Sigmoid colon (tissue), 7 donors: ENCODE data around the gene PLTP. TPM values are rescaled to one million over a fixed set of nuclear protein-coding genes. Genes with fewer than 3 reads are reported as not detected.
A peak's percentile ranks its signal among the peaks of the same experiment; 100 is the strongest.

Experiments
- DNase-seq: peaks from one replicate; pipeline ENCODE4 v3.0.0-alpha.2; 2019
- H3K27ac ChIP-seq, 4 donors: fragments of 200-600 bp; sonication (generic); one replicate each; pipeline ENCODE4 v1.5.1; 2016 to 2019; ENCODE audit warnings: mild to moderate bottlenecking in 1 of 4
- H3K27me3 ChIP-seq, 3 donors: fragments of 200-600 bp; sonication (generic); one replicate each; pipeline ENCODE4 v1.5.1; 2019; ENCODE audit warnings: mild to moderate bottlenecking in 1 of 3
- H3K36me3 ChIP-seq, 4 donors: fragments of 200-600 bp; sonication (generic); one replicate each; pipeline ENCODE4 v1.5.1; 2016 to 2019
- H3K4me1 ChIP-seq, 4 donors: fragments of 200-600 bp; sonication (generic); one replicate each; pipeline ENCODE4 v1.5.1; 2017 to 2019
- H3K4me3 ChIP-seq, 4 donors: fragments of 200-600 bp; sonication (generic); one replicate each; pipeline ENCODE4 v1.5.1; 2017 to 2019; ENCODE audit warnings: mild to moderate bottlenecking in 2 of 4, moderate library complexity in 1 of 4
- H3K9me3 ChIP-seq, 4 donors: fragments of 200-600 bp in 3 of 4; sonication (generic) in 3 of 4; one replicate each; pipeline versions ENCODE4 v1.5.1 to v1.6.1; 2013 to 2019
- EP300 ChIP-seq, 4 donors: sonication (generic); formaldehyde crosslinking; IDR thresholded peaks; one replicate each; pipeline ENCODE4 v1.6.1; 2017; ENCODE audit warnings: antibody characterized with exemption in 4 of 4
- POLR2A ChIP-seq, 2 donors: fragments of 450-650 bp; IDR thresholded peaks; one replicate each; pipeline ENCODE4 v1.6.1; 2016; ENCODE audit warnings: antibody characterized with exemption in 2 of 2, mild to moderate bottlenecking in 2 of 2, moderate library complexity in 2 of 2
- POLR2AphosphoS5 ChIP-seq, 4 donors: sonication (generic); formaldehyde crosslinking; IDR thresholded peaks; one replicate each; pipeline ENCODE4 v1.6.1; 2017; ENCODE audit warnings: antibody characterized with exemption in 4 of 4
- WGBS, 2 donors: extraction: QIAGEN DNeasy Blood & Tissue Kit; methylation state at CpG; one replicate each; pipeline ENCODE4 v1.1.7; 2013; 5-methylcytosine and 5-hydroxymethylcytosine counted together
- intact Hi-C: fragments of 100-400 bp; cut with DNase I; formaldehyde crosslinking; loops from one replicate; pipeline ENCODE4 v1.15.1; 2023
- polyA plus RNA-seq, 3 donors: library from polyadenylated mRNA; stranded (reverse); fragments of 200-250 nt; gene quantifications; one replicate each; pipeline ENCODE4 v1.2.3, GENCODE V29; 2013
- total RNA-seq, 4 donors: library from RNA; depleted of rRNA; stranded (reverse); fragments of >200 nt; gene quantifications; one replicate each; pipeline ENCODE4 v1.1.0, GENCODE V29; 2016
- TF ChIP-seq, protein P1 (sequence below), 4 experiments: fragments of 450-650 bp in 3 of 4; fragments of 200-600 bp in 1 of 4; IDR thresholded peaks; one replicate each; pipeline ENCODE4 v1.5.1; 2016 to 2019; ENCODE audit warnings: antibody characterized with exemption in 4 of 4, mild to moderate bottlenecking in 3 of 4, moderate library complexity in 2 of 4
- donor health status: healthy with polysubstance abuse.
- donor health status: Bipolar disorder and iron deficiency.
- donor health status: healthy.

PLTP gene
- total and polyA plus RNA-seq, 7 donors, result 36.6 to 296 (median 68.7) TPM

DNA sequence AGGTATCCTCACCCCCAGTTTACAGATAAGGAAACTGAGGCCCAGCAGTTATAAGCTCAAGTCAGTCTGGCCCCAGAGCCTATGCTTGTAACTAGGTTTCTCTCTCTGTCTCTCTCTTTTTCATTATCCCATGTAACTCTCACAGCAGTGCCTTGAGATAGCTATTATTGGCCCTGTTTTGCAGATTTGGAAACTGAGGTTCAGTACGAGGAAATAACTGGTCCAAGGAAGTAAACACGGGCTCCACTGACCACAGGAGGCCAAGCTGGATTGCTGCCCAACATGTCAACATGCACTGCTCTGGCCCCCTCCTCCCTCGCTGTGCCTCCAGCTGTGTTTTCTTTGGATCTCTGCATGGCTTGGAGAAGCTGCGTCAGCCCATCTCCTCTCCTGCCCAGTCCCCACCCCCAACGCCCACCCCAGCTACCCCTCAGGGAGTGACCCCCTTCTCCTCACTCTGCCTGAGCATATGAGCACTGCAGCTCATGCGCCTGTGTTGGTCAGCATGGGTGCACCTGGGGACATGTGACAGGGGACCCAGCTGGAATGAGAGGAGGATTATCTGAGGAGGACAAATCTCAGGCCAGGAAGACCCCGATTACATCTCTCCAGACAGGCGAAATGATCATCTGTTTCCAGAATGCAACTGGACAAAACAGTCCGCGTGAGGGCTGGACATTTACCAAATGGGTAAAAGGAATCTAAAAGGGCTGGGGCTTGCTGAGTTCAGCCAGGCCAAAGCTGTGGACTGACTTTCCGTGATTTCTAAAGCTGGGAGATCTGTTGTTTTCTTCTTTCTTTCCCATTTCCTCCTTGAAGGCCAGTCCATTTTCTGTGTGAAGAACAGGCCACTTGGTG lies 7.8 kb upstream of the PLTP start:
- Histone ChIP-seq H3K27ac (peak overlapping the region; percentile 54 to 65 (median 56)), H3K27me3 (no peaks in the 10 kb centered on the region), H3K9me3 (no peaks in the 10 kb centered on the region), H3K4me1 (peaks cover 0 to 32% (median 21%) of the 10 kb centered on the region in 4 donors), H3K36me3 (no peaks in the 10 kb centered on the region), H3K4me3 (no peak overlapping the region)
- TF ChIP-seq, protein P1, sequence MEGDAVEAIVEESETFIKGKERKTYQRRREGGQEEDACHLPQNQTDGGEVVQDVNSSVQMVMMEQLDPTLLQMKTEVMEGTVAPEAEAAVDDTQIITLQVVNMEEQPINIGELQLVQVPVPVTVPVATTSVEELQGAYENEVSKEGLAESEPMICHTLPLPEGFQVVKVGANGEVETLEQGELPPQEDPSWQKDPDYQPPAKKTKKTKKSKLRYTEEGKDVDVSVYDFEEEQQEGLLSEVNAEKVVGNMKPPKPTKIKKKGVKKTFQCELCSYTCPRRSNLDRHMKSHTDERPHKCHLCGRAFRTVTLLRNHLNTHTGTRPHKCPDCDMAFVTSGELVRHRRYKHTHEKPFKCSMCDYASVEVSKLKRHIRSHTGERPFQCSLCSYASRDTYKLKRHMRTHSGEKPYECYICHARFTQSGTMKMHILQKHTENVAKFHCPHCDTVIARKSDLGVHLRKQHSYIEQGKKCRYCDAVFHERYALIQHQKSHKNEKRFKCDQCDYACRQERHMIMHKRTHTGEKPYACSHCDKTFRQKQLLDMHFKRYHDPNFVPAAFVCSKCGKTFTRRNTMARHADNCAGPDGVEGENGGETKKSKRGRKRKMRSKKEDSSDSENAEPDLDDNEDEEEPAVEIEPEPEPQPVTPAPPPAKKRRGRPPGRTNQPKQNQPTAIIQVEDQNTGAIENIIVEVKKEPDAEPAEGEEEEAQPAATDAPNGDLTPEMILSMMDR (IDR thresholded peaks at IDR 0.05), result no peak
- TF ChIP-seq POLR2AphosphoS5 (IDR thresholded peaks at IDR 0.05) (no peak), POLR2A (IDR thresholded peaks at IDR 0.05) (no peak), EP300 (IDR thresholded peaks at IDR 0.05) (no peak)
- intact Hi-C loops, result no loop called here
- peak; percentile 88 for DNase-seq
- 57 to 66% methylated on average over 11 of the region's 11 CpGs for WGBS, 2 donors

DNA sequence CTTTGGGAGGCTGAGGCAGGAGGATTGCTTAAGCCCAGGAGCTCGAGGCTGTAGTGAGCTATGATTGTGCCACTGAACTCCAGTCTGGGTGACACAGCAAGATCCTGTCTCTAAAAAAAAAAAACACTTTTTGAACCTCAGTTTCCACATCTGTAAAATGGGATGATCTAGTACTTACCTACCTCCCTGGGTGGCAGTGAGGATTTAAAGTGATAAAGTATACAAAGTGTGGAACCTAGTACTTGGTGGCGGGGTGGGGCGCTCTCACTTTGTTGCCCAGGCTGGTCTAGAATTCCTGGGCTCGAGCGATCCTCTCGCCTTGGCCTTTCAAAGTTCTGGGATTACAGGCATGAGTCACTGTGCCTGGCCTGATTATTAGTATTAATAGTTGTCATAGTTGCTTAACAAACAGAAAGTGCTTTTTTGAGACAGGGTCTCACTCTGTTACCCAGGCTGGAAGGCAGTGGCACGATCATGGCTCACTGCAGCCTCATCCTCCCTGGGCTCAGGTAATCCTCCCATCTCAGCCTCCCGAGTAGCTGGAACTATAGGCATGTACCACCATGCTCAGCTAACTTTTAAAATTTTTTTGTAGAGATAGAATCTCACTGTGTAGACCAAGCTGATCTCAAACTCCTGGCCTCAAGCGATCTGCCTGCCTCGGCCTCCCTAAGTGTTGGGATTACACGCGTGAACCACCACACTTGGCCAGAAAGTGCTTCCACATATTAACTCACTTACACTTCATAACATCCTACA lies 7.0 kb upstream of the PLTP start:
- Histone ChIP-seq H3K27me3 (no peaks in the 10 kb centered on the region), H3K4me3 (no peak overlapping the region), H3K9me3 (no peaks in the 10 kb centered on the region), H3K4me1 (peaks cover 0 to 24% (median 13%) of the 10 kb centered on the region in 4 donors), H3K27ac (peak overlapping the region; percentile 54 to 65 (median 56)), H3K36me3 (no peaks in the 10 kb centered on the region)
- 84 to 89% methylated on average over 12 of the region's 12 CpGs for WGBS, 2 donors
- intact Hi-C loops, result no loop called here
- DNase-seq, result no peak
- TF ChIP-seq POLR2AphosphoS5 (IDR thresholded peaks at IDR 0.05) (no peak), EP300 (IDR thresholded peaks at IDR 0.05) (no peak), POLR2A (IDR thresholded peaks at IDR 0.05) (no peak)
- TF ChIP-seq, protein P1 (IDR thresholded peaks at IDR 0.05), result no peak

DNA sequence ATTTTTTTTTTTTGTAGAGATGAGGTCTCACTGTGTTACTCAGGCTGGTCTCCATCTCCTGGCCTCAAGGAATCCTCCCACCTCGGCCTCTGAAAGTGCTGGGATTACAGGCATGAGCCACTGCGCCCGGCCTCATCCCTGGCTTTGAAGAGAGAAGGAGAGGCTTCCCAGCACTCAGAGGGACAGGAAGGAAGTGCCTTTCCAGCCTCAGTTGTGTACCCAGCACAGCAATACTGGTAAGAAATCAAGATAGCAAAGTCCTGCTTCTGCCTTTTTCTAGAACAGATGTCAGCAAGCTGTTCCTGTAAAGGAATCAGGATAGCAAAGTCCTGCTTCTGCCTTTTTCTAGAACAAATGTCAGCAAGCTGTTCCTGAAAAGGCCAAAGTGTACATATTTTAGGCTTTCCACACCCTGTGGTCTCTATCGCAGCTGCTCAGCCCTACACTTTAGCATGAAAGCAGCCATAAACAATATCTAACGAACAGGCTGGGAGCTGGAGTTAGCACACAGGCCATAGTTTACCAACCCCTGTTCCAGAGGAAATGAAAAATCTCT lies 6.3 kb upstream of the PLTP start:
- DNase-seq, result no peak
- intact Hi-C loops, result no loop called here

DNA sequence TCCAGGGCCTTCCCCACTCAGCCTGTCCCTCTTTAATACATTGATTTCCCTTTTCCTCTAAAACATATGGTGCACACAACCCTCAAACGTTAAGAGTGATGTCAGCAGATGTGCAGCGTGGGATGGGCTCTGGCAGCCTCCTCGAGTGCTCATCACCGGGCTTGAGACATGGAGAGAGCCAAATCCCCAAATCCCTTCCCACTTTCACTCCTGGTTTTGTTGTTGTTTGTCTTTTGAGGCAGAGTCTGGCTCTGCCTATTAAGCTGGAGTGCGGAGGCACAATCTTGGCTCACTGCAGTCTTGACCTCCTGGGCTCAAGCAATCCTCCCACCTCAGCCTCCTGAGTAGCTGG lies 5.8 kb upstream of the PLTP start:
- H3K27ac ChIP-seq, result peak overlapping the region; percentile 54 to 65 (median 56)
- 64 to 67% methylated on average over 5 of the region's 5 CpGs for WGBS, 2 donors
- no peak overlapping the region for H3K4me3 ChIP-seq
- no peak for TF ChIP-seq EP300 (IDR thresholded peaks at IDR 0.05)
- TF ChIP-seq POLR2AphosphoS5 (IDR thresholded peaks at IDR 0.05), result no peak
- no peak for TF ChIP-seq POLR2A (IDR thresholded peaks at IDR 0.05)
- TF ChIP-seq, protein P1 (IDR thresholded peaks at IDR 0.05), result no peak
- H3K27me3 ChIP-seq, result no peaks in the 10 kb centered on the region
- peaks cover 0 to 24% (median 12%) of the 10 kb centered on the region in 4 donors for H3K4me1 ChIP-seq
- no peak for DNase-seq
- no peaks in the 10 kb centered on the region for H3K9me3 ChIP-seq
- intact Hi-C loops, result no loop called here
- no peaks in the 10 kb centered on the region for H3K36me3 ChIP-seq

More for the DNA sequence above, 6.3 kb upstream of the PLTP start:
- no peaks in the 10 kb centered on the region for H3K9me3 ChIP-seq
- TF ChIP-seq EP300 (IDR thresholded peaks at IDR 0.05), result no peak
- TF ChIP-seq, protein P1 (IDR thresholded peaks at IDR 0.05), result no peak
- TF ChIP-seq POLR2AphosphoS5 (IDR thresholded peaks at IDR 0.05), result no peak
- no peak overlapping the region for H3K4me3 ChIP-seq
- H3K4me1 ChIP-seq, result peaks cover 0 to 22% (median 10%) of the 10 kb centered on the region in 4 donors
- H3K27me3 ChIP-seq, result no peaks in the 10 kb centered on the region
- H3K27ac ChIP-seq, result peak overlapping the region; percentile 54 to 65 (median 56)
- WGBS, 2 donors, result 43 to 62% methylated on average over 5 of the region's 5 CpGs
- no peaks in the 10 kb centered on the region for H3K36me3 ChIP-seq
